ENCODE measurements around the gene SASS6. TPM values are rescaled to one million over a fixed set of nuclear protein-coding genes. Genes with fewer than 3 reads are reported as not detected.

Gene SASS6
- total RNA-seq, 2 experiments from 2014 or later = 11.5 to 12.0 TPM

GRCh38 chr1:100145116-100145515 is 12.4 kb upstream of the SASS6 start:
- Mint-ChIP-seq H3K4me3 (no peak overlapping the region), H3K27ac (no peak overlapping the region), H3K4me1 (ENCODE audit: low read depth) (no peaks in the 10 kb centered on the region), H3K36me3 (peaks cover 39% of the 10 kb centered on the region), H3K27me3 (no peaks in the 10 kb centered on the region), H3K9me3 (no peaks in the 10 kb centered on the region)
- no peak for DNase-seq
- intact Hi-C loops (cut with micrococcal nuclease) = no loop called here
- ChIA-PET CTCF (no interaction called here), POLR2A (no interaction called here)

DNA sequence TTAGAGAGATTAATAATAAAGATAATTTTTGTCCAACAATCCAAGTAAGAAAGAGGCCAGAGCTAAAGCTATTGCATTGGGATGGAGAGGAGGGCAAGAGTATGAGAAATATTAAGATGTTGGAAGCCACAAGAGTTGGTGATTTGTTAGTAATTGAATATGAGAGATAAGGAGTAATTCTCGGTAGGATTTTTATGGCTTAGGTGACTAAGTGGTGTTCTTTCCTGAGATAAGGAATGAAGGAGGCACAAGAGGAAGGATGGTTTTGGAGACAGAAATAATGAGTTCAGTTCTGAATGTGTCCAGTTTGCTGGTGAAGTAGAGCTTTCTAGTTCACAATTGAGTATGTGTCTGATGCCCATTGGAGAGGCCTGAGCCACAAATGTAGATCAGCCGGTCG is 9.6 kb upstream of the SASS6 start:
- no peaks in the 10 kb centered on the region for H3K4me1 Mint-ChIP-seq (ENCODE audit: low read depth)
- no peak overlapping the region for H3K27ac Mint-ChIP-seq
- H3K27me3 Mint-ChIP-seq = no peaks in the 10 kb centered on the region
- intact Hi-C loops (cut with micrococcal nuclease) = no loop called here
- no peak for DNase-seq
- ChIA-PET CTCF (interaction anchor here (1.0 kb wide), 1 partner anchor 11 kb away, joined by 4 read pairs; no protein-coding TSS in a partner anchor), POLR2A (no interaction called here)
- no peak overlapping the region for H3K4me3 Mint-ChIP-seq
- no peaks in the 10 kb centered on the region for H3K9me3 Mint-ChIP-seq
- peaks cover 49% of the 10 kb centered on the region for H3K36me3 Mint-ChIP-seq

- Mint-ChIP-seq H3K4me1 (ENCODE audit: low read depth) (no peaks in the 10 kb centered on the region), H3K9me3 (no peaks in the 10 kb centered on the region), H3K36me3 (peaks cover 47% of the 10 kb centered on the region), H3K27ac (no peak overlapping the region), H3K27me3 (no peaks in the 10 kb centered on the region), H3K4me3 (no peak overlapping the region)
- CTCF ChIA-PET = interaction anchor here (1.0 kb wide), 1 partner anchor 10 kb away, joined by 4 read pairs; no protein-coding TSS in a partner anchor
- intact Hi-C loops (cut with micrococcal nuclease) = no loop called here
- POLR2A ChIA-PET = no interaction called here
- no peak for DNase-seq
Measured at GRCh38 chr1:100141192-100141591, 8.5 kb upstream of the SASS6 start.

DNA sequence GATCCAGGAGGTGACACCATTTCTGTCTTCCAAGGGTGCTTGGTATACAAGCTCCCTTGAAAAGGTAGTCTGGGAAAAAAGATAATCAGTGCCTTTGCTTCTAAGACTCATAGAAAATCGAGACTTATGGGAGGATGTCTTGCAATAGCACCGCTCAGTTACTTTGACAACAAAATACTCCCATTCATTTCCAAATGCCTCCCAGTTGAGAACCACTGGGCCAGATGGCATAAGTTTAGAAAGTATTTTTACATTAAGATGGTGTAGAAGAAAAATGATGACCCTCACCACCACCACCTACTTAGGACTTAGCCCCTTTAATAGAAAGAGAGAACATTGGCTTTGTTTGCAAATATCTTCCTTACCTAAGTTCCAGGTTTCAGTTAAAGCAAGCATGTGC is 4.9 kb upstream of the SASS6 start:
- peaks cover 12% of the 10 kb centered on the region for H3K4me1 Mint-ChIP-seq (ENCODE audit: low read depth)
- intact Hi-C loops (cut with micrococcal nuclease) = no loop called here

DNA sequence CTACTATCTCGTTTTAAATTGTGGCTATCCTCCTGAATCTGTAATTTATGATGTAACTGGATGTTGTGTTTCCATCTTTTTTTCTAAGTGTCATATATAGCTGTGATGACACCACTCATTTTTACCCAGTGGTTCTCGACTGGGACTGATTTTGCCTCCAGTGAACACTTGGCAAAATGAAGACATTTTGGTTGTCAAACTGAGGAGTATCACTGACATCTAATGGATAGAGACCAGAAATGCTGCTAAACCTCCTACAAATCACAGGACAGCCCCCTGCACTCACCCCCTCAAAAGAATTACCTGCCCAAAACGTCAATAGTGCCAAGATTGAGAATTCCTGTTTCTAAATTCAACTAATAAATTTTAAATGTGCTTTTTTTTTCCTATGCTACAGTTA is 2.1 kb upstream of the SASS6 start:
- no peak for DNase-seq
- no peaks in the 10 kb centered on the region for H3K9me3 Mint-ChIP-seq
- intact Hi-C loops (cut with micrococcal nuclease) = loop anchor here (5.0 kb wide), 1 partner anchor 407 kb away; no protein-coding TSS in a partner anchor
- H3K4me3 Mint-ChIP-seq = peak overlapping the region; percentile 25
- CTCF ChIA-PET = interaction anchor here (0.6 to 1.6 kb wide), 2 partner anchors 141 to 324 kb away, joined by 3 to 5 read pairs; no protein-coding TSS in a partner anchor
- peaks cover 20% of the 10 kb centered on the region for H3K36me3 Mint-ChIP-seq
- no peaks in the 10 kb centered on the region for H3K27me3 Mint-ChIP-seq
- POLR2A ChIA-PET = no interaction called here
- peaks cover 31% of the 10 kb centered on the region for H3K4me1 Mint-ChIP-seq (ENCODE audit: low read depth)
- H3K27ac Mint-ChIP-seq = no peak overlapping the region

More for the DNA sequence above, 4.9 kb upstream of the SASS6 start:
- Mint-ChIP-seq H3K9me3 (no peaks in the 10 kb centered on the region), H3K4me3 (no peak overlapping the region), H3K27ac (no peak overlapping the region), H3K27me3 (no peaks in the 10 kb centered on the region), H3K36me3 (peaks cover 29% of the 10 kb centered on the region)
- DNase-seq = no peak
- ChIA-PET POLR2A (no interaction called here), CTCF (no interaction called here)

DNA sequence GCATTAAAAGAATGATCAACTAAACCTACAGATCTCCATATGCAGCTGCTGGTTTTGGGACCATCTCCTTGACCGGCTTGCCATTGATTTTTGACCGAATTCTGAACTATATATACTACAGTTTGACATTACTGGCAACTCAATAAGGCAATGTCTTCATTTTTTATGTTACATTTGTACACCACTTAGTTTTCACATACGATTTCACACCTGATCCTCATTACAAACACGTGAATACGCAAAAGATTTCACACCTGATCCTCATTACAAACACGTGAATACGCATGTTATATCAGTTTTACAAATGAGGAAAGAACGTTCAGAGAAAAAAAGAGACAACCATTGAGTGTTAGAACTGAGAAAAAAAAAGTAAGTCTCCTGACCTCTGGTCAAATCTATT is 1.1 kb downstream of the SASS6 start:
- no peak for DNase-seq
- H3K36me3 Mint-ChIP-seq = peaks cover 4% of the 10 kb centered on the region
- peak overlapping the region; percentile 93 for H3K27ac Mint-ChIP-seq
- peak overlapping the region; percentile 96 for H3K4me3 Mint-ChIP-seq
- no peaks in the 10 kb centered on the region for H3K27me3 Mint-ChIP-seq
- peaks cover 39% of the 10 kb centered on the region for H3K4me1 Mint-ChIP-seq (ENCODE audit: low read depth)
- intact Hi-C loops (cut with micrococcal nuclease) = loop anchor here (2.0 to 5.0 kb wide), 3 partner anchors 135 to 411 kb away; partner anchors contain the start of gene RTCA
- POLR2A ChIA-PET = no interaction called here
- no peaks in the 10 kb centered on the region for H3K9me3 Mint-ChIP-seq
- CTCF ChIA-PET = interaction anchor here (1.1 kb wide), 1 partner anchor 10 kb away, joined by 4 read pairs; no protein-coding TSS in a partner anchor

- intact Hi-C loops (cut with micrococcal nuclease) = loop anchor here (5.0 kb wide), 1 partner anchor 412 kb away; no protein-coding TSS in a partner anchor
- ChIA-PET CTCF (interaction anchor here (1.1 kb wide), 1 partner anchor 11 kb away, joined by 4 read pairs; no protein-coding TSS in a partner anchor), POLR2A (no interaction called here)
- no peaks in the 10 kb centered on the region for H3K9me3 Mint-ChIP-seq
- H3K36me3 Mint-ChIP-seq = peaks cover 4% of the 10 kb centered on the region
- DNase-seq = no peak
- H3K4me3 Mint-ChIP-seq = no peak overlapping the region
- H3K27me3 Mint-ChIP-seq = no peaks in the 10 kb centered on the region
- no peak overlapping the region for H3K27ac Mint-ChIP-seq
- peaks cover 38% of the 10 kb centered on the region for H3K4me1 Mint-ChIP-seq (ENCODE audit: low read depth)
Measured at GRCh38 chr1:100130552-100131077, 2.1 kb downstream of the SASS6 start.

GRCh38 chr1:100127226-100127625 is 5.5 kb downstream of the SASS6 start:
- Mint-ChIP-seq H3K36me3 (peaks cover under 1% of the 10 kb centered on the region), H3K27me3 (no peaks in the 10 kb centered on the region), H3K27ac (no peak overlapping the region), H3K4me1 (ENCODE audit: low read depth) (peaks cover 23% of the 10 kb centered on the region), H3K9me3 (no peaks in the 10 kb centered on the region), H3K4me3 (no peak overlapping the region)
- intact Hi-C loops (cut with micrococcal nuclease) = no loop called here
- POLR2A ChIA-PET = no interaction called here
- DNase-seq = no peak
- CTCF ChIA-PET = interaction anchor here (1.0 kb wide), 1 partner anchor 332 kb away, joined by 4 read pairs; no protein-coding TSS in a partner anchor

DNA sequence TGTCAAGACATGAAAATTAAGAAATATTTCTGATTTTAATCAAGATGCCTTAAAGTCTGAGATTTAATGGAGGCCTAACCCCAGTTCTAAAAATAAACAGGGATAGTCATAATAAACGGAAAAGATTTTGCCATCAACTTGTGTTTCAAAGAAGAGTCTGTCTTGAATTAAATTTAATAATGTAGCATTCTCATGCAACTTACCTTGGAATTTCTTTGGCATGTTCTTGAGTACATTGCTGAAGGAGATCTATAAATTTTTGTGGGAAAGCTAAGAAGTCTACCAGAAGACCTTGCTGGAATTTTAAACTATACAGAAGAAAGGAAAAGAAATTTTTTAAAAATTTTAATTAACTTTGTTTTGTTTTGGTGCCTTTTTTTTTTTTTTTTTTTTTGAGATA is 10.6 kb downstream of the SASS6 start:
- intact Hi-C loops (cut with micrococcal nuclease) = no loop called here
- Mint-ChIP-seq H3K36me3 (peaks cover 13% of the 10 kb centered on the region), H3K9me3 (no peaks in the 10 kb centered on the region), H3K27me3 (no peaks in the 10 kb centered on the region), H3K4me1 (ENCODE audit: low read depth) (no peaks in the 10 kb centered on the region), H3K4me3 (no peak overlapping the region), H3K27ac (no peak overlapping the region)
- DNase-seq = no peak
- POLR2A ChIA-PET = no interaction called here
- CTCF ChIA-PET = interaction anchor here (0.9 kb wide), 1 partner anchor 337 kb away, joined by 3 read pairs; no protein-coding TSS in a partner anchor

DNA sequence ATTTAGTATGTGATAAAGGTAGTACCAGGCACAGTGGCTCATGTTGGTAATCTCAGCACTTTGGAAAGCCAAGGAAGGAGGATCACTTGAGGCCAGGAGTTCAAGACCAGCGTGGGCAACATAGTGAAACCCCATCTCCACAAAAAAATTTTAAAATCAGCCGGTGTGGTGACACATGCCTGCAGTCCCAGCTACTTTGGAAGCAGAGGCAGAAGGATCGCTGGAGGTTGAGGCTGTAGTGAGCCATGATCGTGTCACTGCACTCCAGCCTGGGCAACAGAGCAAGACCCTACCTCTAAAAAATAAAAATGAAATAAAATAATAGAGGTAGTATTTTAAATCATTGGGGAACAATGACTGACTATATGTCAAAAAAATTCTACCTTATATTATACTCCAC is 17.2 kb downstream of the SASS6 start:
- H3K27ac Mint-ChIP-seq = no peak overlapping the region
- no peaks in the 10 kb centered on the region for H3K27me3 Mint-ChIP-seq
- intact Hi-C loops (cut with micrococcal nuclease) = no loop called here
- no peaks in the 10 kb centered on the region for H3K9me3 Mint-ChIP-seq
- no peak overlapping the region for H3K4me3 Mint-ChIP-seq
- DNase-seq = no peak
- no peaks in the 10 kb centered on the region for H3K4me1 Mint-ChIP-seq (ENCODE audit: low read depth)
- POLR2A ChIA-PET = no interaction called here
- CTCF ChIA-PET = no interaction called here
- peaks cover 22% of the 10 kb centered on the region for H3K36me3 Mint-ChIP-seq

DNA sequence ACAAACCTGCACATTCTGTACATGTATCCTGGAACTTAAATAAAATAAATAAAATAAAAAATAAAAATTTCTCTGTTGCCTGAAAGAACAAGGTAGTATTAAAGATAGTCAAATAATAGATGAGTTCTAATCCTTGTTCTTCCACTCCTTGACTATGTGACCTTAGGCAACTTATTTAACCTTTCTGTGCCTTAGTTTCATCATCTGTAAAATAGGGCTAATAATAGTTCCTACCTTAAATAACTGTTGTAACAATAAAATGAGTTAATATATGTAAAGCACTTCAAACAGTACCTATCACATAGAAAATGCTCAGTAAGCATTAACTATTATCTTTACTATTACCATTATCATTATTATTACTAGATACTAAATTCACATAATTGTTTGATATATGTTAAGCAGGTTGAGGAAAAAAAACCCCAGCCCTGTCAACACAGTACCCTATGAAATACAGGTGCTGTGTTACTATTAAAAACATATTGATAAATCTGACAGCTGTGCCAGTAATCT is 23.1 kb downstream of the SASS6 start:
- no peak overlapping the region for H3K27ac Mint-ChIP-seq
- no peaks in the 10 kb centered on the region for H3K9me3 Mint-ChIP-seq
- no peaks in the 10 kb centered on the region for H3K27me3 Mint-ChIP-seq
- ChIA-PET POLR2A (no interaction called here), CTCF (no interaction called here)
- H3K4me1 Mint-ChIP-seq (ENCODE audit: low read depth) = peaks cover 2% of the 10 kb centered on the region
- no peak overlapping the region for H3K4me3 Mint-ChIP-seq
- intact Hi-C loops (cut with micrococcal nuclease) = no loop called here
- DNase-seq = no peak
- peaks cover 26% of the 10 kb centered on the region for H3K36me3 Mint-ChIP-seq

- Mint-ChIP-seq H3K4me3 (no peak overlapping the region), H3K27me3 (no peaks in the 10 kb centered on the region), H3K36me3 (peaks cover 22% of the 10 kb centered on the region), H3K9me3 (no peaks in the 10 kb centered on the region), H3K27ac (no peak overlapping the region), H3K4me1 (ENCODE audit: low read depth) (peaks cover 2% of the 10 kb centered on the region)
- intact Hi-C loops (cut with micrococcal nuclease) = no loop called here
- ChIA-PET CTCF (interaction anchor here (1.1 kb wide), 1 partner anchor 356 kb away, joined by 4 read pairs; no protein-coding TSS in a partner anchor), POLR2A (no interaction called here)
- no peak for DNase-seq
Measured at GRCh38 chr1:100107696-100108095, 25.0 kb downstream of the SASS6 start.

DNA sequence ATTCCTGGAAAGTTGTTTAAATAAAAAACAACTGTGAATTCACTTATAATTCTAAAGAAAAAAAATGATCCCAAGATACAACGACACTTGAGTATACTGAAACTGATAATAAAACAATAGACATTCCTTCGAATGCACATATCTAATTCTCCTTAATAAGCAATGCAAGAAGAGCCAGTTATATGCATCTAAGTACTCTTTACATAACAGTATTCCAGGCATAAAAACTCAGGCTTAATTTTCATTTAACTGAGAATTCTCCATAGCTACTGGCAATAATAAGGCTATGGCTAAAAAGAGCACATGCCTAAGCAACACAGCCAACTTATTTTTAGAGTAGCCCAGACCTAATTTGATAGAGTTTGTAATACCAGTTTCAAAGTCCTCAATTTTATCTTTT is 31.2 kb downstream of the SASS6 start:
- DNase-seq = no peak
- intact Hi-C loops (cut with micrococcal nuclease) = no loop called here
- POLR2A ChIA-PET = no interaction called here
- Mint-ChIP-seq H3K4me1 (ENCODE audit: low read depth) (no peaks in the 10 kb centered on the region), H3K27me3 (no peaks in the 10 kb centered on the region), H3K36me3 (peaks cover 35% of the 10 kb centered on the region), H3K9me3 (no peaks in the 10 kb centered on the region), H3K4me3 (no peak overlapping the region), H3K27ac (no peak overlapping the region)
- CTCF ChIA-PET = no interaction called here

Data from activated CD4-positive, alpha-beta memory T cell treated with anti-CD3 and anti-CD28 coated beads for 36 hours (primary cell).